NCI-H1694 (cell line): ENCODE measurements around the gene CERCAM.
"Not testable (repeated sequence)": the region's sequence is repeated elsewhere in the genome, so short reads cannot be mapped to it uniquely, and the experiment has no call there.

Experiments
- DNase-seq: peaks from one replicate; lab custom pipeline; 2025; lab: John Stamatoyannopoulos, UW

The CERCAM gene

GRCh38 chr9:128419061-128419925 lies 1.4 kb upstream of the CERCAM start:
- peak; percentile 34 for DNase-seq

GRCh38 chr9:128420060-128420650 lies 502 bp upstream of the CERCAM start:
- peak; percentile 20 for DNase-seq

GRCh38 chr9:128421482-128421996 lies 882 bp downstream of the CERCAM start:
- no peak for DNase-seq

- not testable (repeated sequence) for DNase-seq
Measured at GRCh38 chr9:128422022-128422782, 1.5 kb downstream of the CERCAM start.

GRCh38 chr9:128422783-128423150 lies 2.1 kb downstream of the CERCAM start:
- DNase-seq = no peak

- DNase-seq = not testable (repeated sequence)
Measured at GRCh38 chr9:128423356-128423755, 2.7 kb downstream of the CERCAM start.

- no peak for DNase-seq
Measured at GRCh38 chr9:128424268-128424780, 3.7 kb downstream of the CERCAM start.

- no peak for DNase-seq
Measured at GRCh38 chr9:128428644-128429512, 8.2 kb downstream of the CERCAM start.

GRCh38 chr9:128429513-128430086 lies 8.9 kb downstream of the CERCAM start:
- peak; percentile 66 for DNase-seq

GRCh38 chr9:128431207-128431606 lies 10.6 kb downstream of the CERCAM start:
- DNase-seq = no peak

GRCh38 chr9:128434340-128434739 lies 13.7 kb downstream of the CERCAM start:
- DNase-seq = no peak

- no peak for DNase-seq
Measured at GRCh38 chr9:128435611-128436010, 15.0 kb downstream of the CERCAM start.

- peak; percentile 66 for DNase-seq
Measured at GRCh38 chr9:128438343-128439109, 17.9 kb downstream of the CERCAM start.

- no peak for DNase-seq
Measured at GRCh38 chr9:128439273-128439672, 18.6 kb downstream of the CERCAM start.

GRCh38 chr9:128442150-128442549 lies 21.5 kb downstream of the CERCAM start:
- DNase-seq = no peak

- not testable (repeated sequence) for DNase-seq
Measured at GRCh38 chr9:128446505-128446904, 25.8 kb downstream of the CERCAM start.

GRCh38 chr9:128448746-128449145 lies 28.1 kb downstream of the CERCAM start:
- DNase-seq = no peak

- DNase-seq = no peak
Measured at GRCh38 chr9:128454991-128455390, 34.3 kb downstream of the CERCAM start.

GRCh38 chr9:128455849-128456612 lies 35.4 kb downstream of the CERCAM start, which contains the start of gene ODF2:
Gene ODF2 (plus strand): TSS chr9:128456006. CDS start chr9:128456092, 86 bp downstream.
- peak; percentile 93 for DNase-seq
